Natural killer cell (primary cell): ENCODE results near the gene CCL19. TPM values are rescaled to one million over a fixed set of nuclear protein-coding genes. Genes with fewer than 3 reads are reported as not detected.

Source experiments
- ATAC-seq, 3 donors: fragments of 150-1000 bp in 2 of 3; fragments of 200-7000 bp in 1 of 3; cut with Tn5 transposase; 1 replicate in 1 of 3; 2 replicates in 2 of 3; pipeline ENCODE4 v1.10.0; 2021; ENCODE audit warnings: mild to moderate bottlenecking in 2 of 3, moderate library complexity in 2 of 3
- DNase-seq, 2 donors: peaks; one replicate each; pipeline versions ENCODE4 v3.0.0 to v3.0.0-alpha.2; 2013 to 2021; ENCODE audit warnings: mixed read lengths in 1 of 2
- H3K27ac ChIP-seq: one replicate; pipeline ENCODE4 v1.5.1; 2013; ENCODE audit warnings: mild to moderate bottlenecking, low read length
- H3K27me3 ChIP-seq: one replicate; pipeline ENCODE4 v1.6.1; 2013; ENCODE audit warnings: low read length; ENCODE audit not compliant: control insufficient read depth, insufficient read depth
- H3K36me3 ChIP-seq: one replicate; pipeline ENCODE4 v1.6.1; 2013; ENCODE audit warnings: low read length; ENCODE audit not compliant: control insufficient read depth, insufficient read depth
- H3K4me1 ChIP-seq: one replicate; pipeline ENCODE4 v1.6.1; 2013; ENCODE audit warnings: low read length; ENCODE audit not compliant: control insufficient read depth, insufficient read depth
- H3K4me3 ChIP-seq: one replicate; pipeline ENCODE4 v1.5.1; 2013; ENCODE audit warnings: low read length
- H3K9me3 ChIP-seq: one replicate; pipeline ENCODE4 v1.6.1; 2013; ENCODE audit warnings: low read length; ENCODE audit not compliant: control insufficient read depth, insufficient read depth
- H3K27ac Mint-ChIP-seq, 2 donors: one replicate each; pipeline ENCODE4 v1.8.0; 2022; ENCODE audit warnings: mild to moderate bottlenecking in 2 of 2, mixed read lengths in 2 of 2, moderate library complexity in 1 of 2
- H3K27me3 Mint-ChIP-seq, 2 donors: one replicate each; pipeline ENCODE4 v1.8.0; 2022; ENCODE audit warnings: low read depth in 2 of 2, mixed read lengths in 2 of 2
- H3K36me3 Mint-ChIP-seq: one replicate; pipeline ENCODE4 v1.8.0; 2022; ENCODE audit warnings: mixed read lengths
- H3K4me1 Mint-ChIP-seq, 2 donors: one replicate each; pipeline ENCODE4 v1.8.0; 2022; ENCODE audit warnings: mixed read lengths in 2 of 2
- H3K4me3 Mint-ChIP-seq: one replicate; pipeline ENCODE4 v1.8.0; 2022; ENCODE audit warnings: mild to moderate bottlenecking, moderate library complexity, mixed read lengths
- H3K9me3 Mint-ChIP-seq, 2 donors: one replicate each; pipeline ENCODE4 v1.8.0; 2022; ENCODE audit warnings: mixed read lengths in 2 of 2
- WGBS: methylation state at CpG from one replicate; pipeline ENCODE4 v1.1.7; 2013; ENCODE audit warnings: missing lambda C conversion rate; ENCODE audit not compliant: insufficient coverage; 5-methylcytosine and 5-hydroxymethylcytosine counted together
- intact Hi-C: fragments of 100-400 bp; cut with micrococcal nuclease; formaldehyde crosslinking; loops from one replicate; pipeline ENCODE4 v1.14.2; 2022
- total RNA-seq, 4 donors: library from RNA; stranded (reverse); fragments of 120-200 nt in 1 of 4; gene quantifications; one replicate each; pipeline versions ENCODE4 v1.2.3 to v1.2.4, GENCODE V29; 2013 to 2022
- TF ChIP-seq, protein P1 (sequence below): fragments of 200-600 bp; IDR thresholded peaks from one replicate; pipeline ENCODE4 v1.8.0; 2022; ENCODE audit warnings: antibody characterized with exemption

The CCL19 gene
- total RNA-seq, 3 donors from 2014 or later (not counting 1 experiment from before 2014, with no cell fraction given), result not detected

DNA sequence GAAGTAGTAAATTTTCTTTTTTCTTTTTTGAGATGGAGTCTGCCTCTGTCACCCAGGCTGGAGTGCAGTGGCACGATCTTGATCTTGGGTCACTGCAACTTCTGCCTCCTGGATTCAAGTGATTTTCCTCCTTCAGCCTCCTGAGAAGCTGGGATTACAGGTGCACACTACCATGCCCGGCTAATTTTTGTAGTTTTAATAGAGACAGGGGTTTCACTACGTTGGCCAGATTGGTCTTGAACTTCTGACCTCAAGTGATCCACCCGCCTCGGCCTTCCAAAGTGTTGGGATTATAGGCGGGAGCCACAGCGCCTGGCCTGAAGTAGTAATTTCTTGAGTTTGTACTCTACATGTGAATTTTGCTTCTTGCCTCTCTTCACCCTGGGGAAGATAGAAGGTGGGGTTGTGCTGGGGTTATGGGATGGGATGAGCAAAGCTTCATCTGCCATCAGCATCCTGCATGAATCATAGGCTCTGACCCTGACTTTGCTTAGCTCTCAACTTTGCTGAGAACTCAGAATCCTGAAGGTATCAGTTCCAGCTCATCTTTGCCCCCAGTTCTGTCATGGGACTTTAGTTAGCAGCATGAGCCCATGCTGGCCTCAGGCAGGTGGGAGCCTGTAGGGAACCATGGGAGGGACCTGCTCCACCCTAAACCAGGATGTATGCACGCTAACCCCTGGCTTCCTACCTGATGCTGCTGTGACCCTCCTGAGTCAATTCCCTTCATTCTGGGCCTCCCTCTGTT, 28.1 kb upstream of the CCL19 start:
- no peak for DNase-seq
- Mint-ChIP-seq H3K36me3 (no peaks in the 10 kb centered on the region), H3K4me1 (no peaks in the 10 kb centered on the region), H3K4me3 (no peak overlapping the region), H3K27ac (no peak overlapping the region), H3K9me3 (no peaks in the 10 kb centered on the region), H3K27me3 (peaks cover 12 to 18% of the 10 kb centered on the region in 2 donors)
- intact Hi-C loops, result no loop called here
- H3K4me3 ChIP-seq, result no peak overlapping the region
- H3K27me3 ChIP-seq, result no peaks in the 10 kb centered on the region
- ATAC-seq, result no peak
- no peaks in the 10 kb centered on the region for H3K9me3 ChIP-seq
- WGBS, result 81% methylated on average over 8 of the region's 8 CpGs
- TF ChIP-seq, protein P1, sequence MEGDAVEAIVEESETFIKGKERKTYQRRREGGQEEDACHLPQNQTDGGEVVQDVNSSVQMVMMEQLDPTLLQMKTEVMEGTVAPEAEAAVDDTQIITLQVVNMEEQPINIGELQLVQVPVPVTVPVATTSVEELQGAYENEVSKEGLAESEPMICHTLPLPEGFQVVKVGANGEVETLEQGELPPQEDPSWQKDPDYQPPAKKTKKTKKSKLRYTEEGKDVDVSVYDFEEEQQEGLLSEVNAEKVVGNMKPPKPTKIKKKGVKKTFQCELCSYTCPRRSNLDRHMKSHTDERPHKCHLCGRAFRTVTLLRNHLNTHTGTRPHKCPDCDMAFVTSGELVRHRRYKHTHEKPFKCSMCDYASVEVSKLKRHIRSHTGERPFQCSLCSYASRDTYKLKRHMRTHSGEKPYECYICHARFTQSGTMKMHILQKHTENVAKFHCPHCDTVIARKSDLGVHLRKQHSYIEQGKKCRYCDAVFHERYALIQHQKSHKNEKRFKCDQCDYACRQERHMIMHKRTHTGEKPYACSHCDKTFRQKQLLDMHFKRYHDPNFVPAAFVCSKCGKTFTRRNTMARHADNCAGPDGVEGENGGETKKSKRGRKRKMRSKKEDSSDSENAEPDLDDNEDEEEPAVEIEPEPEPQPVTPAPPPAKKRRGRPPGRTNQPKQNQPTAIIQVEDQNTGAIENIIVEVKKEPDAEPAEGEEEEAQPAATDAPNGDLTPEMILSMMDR, result no peak
- no peaks in the 10 kb centered on the region for H3K36me3 ChIP-seq
- H3K27ac ChIP-seq, result no peak overlapping the region
- no peaks in the 10 kb centered on the region for H3K4me1 ChIP-seq

DNA sequence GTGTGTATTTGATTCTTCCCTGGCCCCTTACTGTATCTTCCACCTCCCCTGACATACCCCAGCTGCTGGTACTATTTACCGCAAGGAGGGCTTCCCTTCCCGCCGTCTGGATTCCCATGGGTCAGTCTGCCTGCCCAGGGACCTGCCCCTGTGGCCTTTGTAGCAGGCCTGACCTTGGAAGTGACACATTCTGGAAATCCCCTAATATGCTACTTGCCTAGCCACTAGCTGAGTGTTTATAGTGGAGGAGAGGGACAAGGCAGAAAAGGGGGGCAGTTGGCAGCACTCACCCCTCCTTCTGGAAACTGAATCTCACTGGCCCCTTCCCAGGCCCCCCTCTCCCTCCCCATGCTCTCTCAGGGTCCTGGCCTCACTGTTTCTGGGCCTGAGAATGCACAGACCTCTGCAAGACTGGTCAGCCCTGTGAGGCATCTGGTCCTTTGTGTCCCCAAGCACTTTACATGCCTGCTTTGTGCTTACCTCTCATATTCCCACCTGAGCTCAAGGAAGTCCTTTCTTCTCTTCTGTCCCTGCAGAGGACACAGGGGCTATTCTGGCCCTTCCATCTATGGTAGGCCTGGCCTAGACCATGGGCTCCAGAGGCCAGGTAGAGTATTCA, 27.0 kb upstream of the CCL19 start:
- 88% methylated on average over 3 of the region's 3 CpGs for WGBS
- TF ChIP-seq, protein P1, result no peak
- intact Hi-C loops, result no loop called here
- Mint-ChIP-seq H3K27me3 (peaks cover 18 to 29% of the 10 kb centered on the region in 2 donors), H3K9me3 (no peaks in the 10 kb centered on the region), H3K36me3 (no peaks in the 10 kb centered on the region), H3K4me1 (no peaks in the 10 kb centered on the region), H3K27ac (no peak overlapping the region), H3K4me3 (no peak overlapping the region)
- Histone ChIP-seq H3K4me1 (no peaks in the 10 kb centered on the region), H3K27ac (no peak overlapping the region), H3K4me3 (no peak overlapping the region), H3K9me3 (no peaks in the 10 kb centered on the region), H3K36me3 (no peaks in the 10 kb centered on the region), H3K27me3 (no peaks in the 10 kb centered on the region)
- ATAC-seq (peak in 1 of 3 donors; percentile 8), DNase-seq (no peak)

DNA sequence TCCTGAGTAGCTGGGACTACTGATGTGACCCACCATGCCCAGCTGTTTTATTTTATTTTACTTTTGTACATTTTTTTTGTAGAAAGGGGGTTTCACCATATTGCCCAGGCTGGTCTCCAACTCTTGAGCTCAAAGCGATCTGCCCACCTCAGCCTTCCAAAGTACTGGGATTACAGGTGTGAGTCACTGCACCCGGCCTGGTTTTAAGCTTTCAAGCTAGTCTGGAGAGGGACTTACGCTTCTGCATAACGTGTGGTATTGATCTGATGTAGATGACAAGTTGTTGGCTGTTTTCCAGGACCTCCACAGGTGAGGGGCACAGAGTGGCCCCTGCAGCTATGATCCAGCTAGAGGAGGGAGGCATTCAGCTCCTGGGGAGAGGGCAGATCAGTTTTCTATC, 25.6 kb upstream of the CCL19 start:
- intact Hi-C loops, result no loop called here
- Histone ChIP-seq H3K27ac (no peak overlapping the region), H3K36me3 (no peaks in the 10 kb centered on the region), H3K4me1 (no peaks in the 10 kb centered on the region), H3K27me3 (no peaks in the 10 kb centered on the region), H3K4me3 (no peak overlapping the region), H3K9me3 (no peaks in the 10 kb centered on the region)
- no peak overlapping the region for H3K4me3 Mint-ChIP-seq
- H3K36me3 Mint-ChIP-seq, result no peaks in the 10 kb centered on the region
- no peak for ATAC-seq
- DNase-seq, result no peak
- no peaks in the 10 kb centered on the region for H3K4me1 Mint-ChIP-seq
- TF ChIP-seq, protein P1, result no peak
- H3K27me3 Mint-ChIP-seq, result peaks cover 22 to 38% of the 10 kb centered on the region in 2 donors
- no peaks in the 10 kb centered on the region for H3K9me3 Mint-ChIP-seq
- no peak overlapping the region for H3K27ac Mint-ChIP-seq
- WGBS, result 75% methylated on average over 4 of the region's 4 CpGs
